Heart right ventricle (tissue), 16 donors: Measurements from ENCODE around the gene INHA. TPM values are rescaled to one million over a fixed set of nuclear protein-coding genes. Genes with fewer than 3 reads are reported as not detected.
A peak's percentile ranks its signal among the peaks of the same experiment; 100 is the strongest.

ENCODE experiments used
- ATAC-seq, 8 donors: fragments of 200-7000 bp; cut with Tn5 transposase; one replicate each; pipeline ENCODE4 v1.9.1; 2020; ENCODE audit warnings: mild to moderate bottlenecking in 8 of 8, moderate library complexity in 8 of 8, moderate number of reproducible peaks in 1 of 8
- DNase-seq, 2 donors: peaks; one replicate each; pipeline ENCODE4 v3.0.0-alpha.2; 2020
- H3K27ac ChIP-seq, 10 donors: fragments of 200-600 bp; sonication (generic) in 2 of 10; one replicate each; pipeline versions ENCODE4 v1.5.0 to v1.8.0; 2020 to 2022; ENCODE audit warnings: mild to moderate bottlenecking in 3 of 10
- H3K27me3 ChIP-seq, 7 donors: fragments of 200-600 bp; one replicate each; pipeline ENCODE4 v1.8.0; 2021 to 2022; ENCODE audit warnings: mild to moderate bottlenecking in 2 of 7
- H3K36me3 ChIP-seq, 9 donors: fragments of 200-600 bp; sonication (generic) in 1 of 9; one replicate each; pipeline versions ENCODE4 v1.5.0 to v1.8.0; 2020 to 2022; ENCODE audit warnings: mild to moderate bottlenecking in 2 of 9
- H3K4me1 ChIP-seq, 9 donors: fragments of 200-600 bp; sonication (generic) in 1 of 9; one replicate each; pipeline versions ENCODE4 v1.5.0 to v1.8.0; 2020 to 2022; ENCODE audit warnings: mild to moderate bottlenecking in 4 of 9
- H3K4me3 ChIP-seq, 10 donors: fragments of 200-600 bp; sonication (generic) in 2 of 10; one replicate each; pipeline versions ENCODE4 v1.5.0 to v1.8.0; 2020 to 2022; ENCODE audit warnings: mild to moderate bottlenecking in 7 of 10, moderate library complexity in 2 of 10
- H3K9me3 ChIP-seq, 11 donors: fragments of 200-600 bp in 10 of 11; sonication (generic) in 2 of 11; one replicate each; pipeline versions ENCODE4 v1.5.0 to v1.8.0; 2013 to 2022; ENCODE audit warnings: mild to moderate bottlenecking in 2 of 11, control low read depth in 1 of 11, moderate library complexity in 1 of 11
- WGBS, 2 donors: extraction: QIAGEN DNeasy Blood & Tissue Kit; methylation state at CpG; one replicate each; pipeline ENCODE4 v1.1.7; 2013; ENCODE audit warnings: inconsistent platforms in 1 of 2; 5-methylcytosine and 5-hydroxymethylcytosine counted together
- intact Hi-C, 10 donors: fragments of 100-400 bp; cut with DNase I; formaldehyde crosslinking; loops; one replicate each; pipeline versions ENCODE4 v1.11.1 to v1.14.2; 2022
- polyA plus RNA-seq, 2 donors: library from polyadenylated mRNA; stranded (reverse); fragments of 200-250 nt; gene quantifications; one replicate each; pipeline ENCODE4 v1.2.3, GENCODE V29; 2013
- total RNA-seq, 10 donors: library from RNA; stranded (reverse); fragmentation: NEBNext Ultra II Directional in 3 of 10; extraction: Animal tissue kit (Norgen Biotek cat#: 25700) in 3 of 10; gene quantifications; one replicate each; pipeline versions ENCODE4 v1.2.1 to v1.2.4, GENCODE V29; 2021 to 2023
- TF ChIP-seq, protein P1 (sequence below), 9 donors: fragments of 200-600 bp; sonication (generic) in 2 of 9; IDR thresholded peaks; one replicate each; pipeline versions ENCODE4 v1.5.0 to v1.8.0; 2021 to 2022; ENCODE audit warnings: antibody characterized with exemption in 9 of 9, mild to moderate bottlenecking in 5 of 9, moderate library complexity in 1 of 9
- donor health status: Arrhythmogenic right ventricular cardiomyopathy.
- donor health status: ischemic (EF 13 %, LVEDD 7.1; RV severe dilation, severe dysfunction).
- donor health status: healthy with polysubstance abuse.
- donor health status: DM: no; HTN: yes; CAD: no.
- donor health status: DM: no; HTN: no; CAD: no.
- donor health status: ischemic (EF 25% LVEDD 6.9; RV normal size, moderate dysfunction).
- donor health status: ischemic (EF 25% LVEDD 5.7; RV mildly dilated, moderate dysfunction).
- donor health status: healthy.
- donor health status: DM: yes; HTN: yes; CAD: no.
- donor health status: Ischemic cardiomyopathy.
- donor health status: ischemic (EF 35%, LVEDD 5.7; RV mildly dilated, moderate dysfunction).
- donor health status: nonischemic (EF 11% LVEDD 7.7; RV severe dilation, severe dysfunction).
- donor health status: DM: yes; HTN: yes; CAD: no.
- donor health status: PGD.
- donor health status: ischemic (EF 29% LVEDD 5.4; RV normal size, mild dysfunction).
- donor health status: nonischemic (EF 23%, LVEDD 6.1; RV moderate dilation, normal function).

Gene INHA
- total and polyA plus RNA-seq, 12 donors, result 1.1 to 22.1 (median 3.0) TPM

- peaks cover 0 to 50% (median 25%) of the 10 kb centered on the region in 7 donors for H3K27me3 ChIP-seq
- intact Hi-C loops, result loop anchor here in 2 of 10 donors (5.0 kb wide), 1 partner anchor 45 kb away; the partner anchor contains the start of gene STK11IP (in 2 of the 2)
- H3K9me3 ChIP-seq, result no peaks in the 10 kb centered on the region
- H3K4me1 ChIP-seq, result peaks cover 12 to 22% (median 17%) of the 10 kb centered on the region in 9 donors
- peak overlapping the region in 4 of 10 donors; percentile 15 to 53 (median 47) for H3K27ac ChIP-seq
- TF ChIP-seq, protein P1, sequence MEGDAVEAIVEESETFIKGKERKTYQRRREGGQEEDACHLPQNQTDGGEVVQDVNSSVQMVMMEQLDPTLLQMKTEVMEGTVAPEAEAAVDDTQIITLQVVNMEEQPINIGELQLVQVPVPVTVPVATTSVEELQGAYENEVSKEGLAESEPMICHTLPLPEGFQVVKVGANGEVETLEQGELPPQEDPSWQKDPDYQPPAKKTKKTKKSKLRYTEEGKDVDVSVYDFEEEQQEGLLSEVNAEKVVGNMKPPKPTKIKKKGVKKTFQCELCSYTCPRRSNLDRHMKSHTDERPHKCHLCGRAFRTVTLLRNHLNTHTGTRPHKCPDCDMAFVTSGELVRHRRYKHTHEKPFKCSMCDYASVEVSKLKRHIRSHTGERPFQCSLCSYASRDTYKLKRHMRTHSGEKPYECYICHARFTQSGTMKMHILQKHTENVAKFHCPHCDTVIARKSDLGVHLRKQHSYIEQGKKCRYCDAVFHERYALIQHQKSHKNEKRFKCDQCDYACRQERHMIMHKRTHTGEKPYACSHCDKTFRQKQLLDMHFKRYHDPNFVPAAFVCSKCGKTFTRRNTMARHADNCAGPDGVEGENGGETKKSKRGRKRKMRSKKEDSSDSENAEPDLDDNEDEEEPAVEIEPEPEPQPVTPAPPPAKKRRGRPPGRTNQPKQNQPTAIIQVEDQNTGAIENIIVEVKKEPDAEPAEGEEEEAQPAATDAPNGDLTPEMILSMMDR (IDR thresholded peaks at IDR 0.05), result no peak
- DNase-seq, result peak; percentile 84 to 87
- H3K36me3 ChIP-seq, result peaks cover 0 to 29% (median 0%) of the 10 kb centered on the region in 9 donors
- peak; percentile 84 to 93 (median 90) for ATAC-seq
- H3K4me3 ChIP-seq, result peak overlapping the region; percentile 3 to 72 (median 58)
- 3 to 4% methylated on average over 78 to 98 of the region's 99 CpGs for WGBS, 2 donors
These were observed 19.5 kb upstream of the INHA start for GRCh38 chr2:219552382-219553167.

GRCh38 chr2:219553168-219553417 lies 19.0 kb upstream of the INHA start:
- H3K36me3 ChIP-seq, result peaks cover 0 to 31% (median 3%) of the 10 kb centered on the region in 9 donors
- peaks cover 0 to 49% (median 25%) of the 10 kb centered on the region in 7 donors for H3K27me3 ChIP-seq
- no peak overlapping the region for H3K27ac ChIP-seq
- peaks cover 12 to 22% (median 17%) of the 10 kb centered on the region in 9 donors for H3K4me1 ChIP-seq
- TF ChIP-seq, protein P1 (IDR thresholded peaks at IDR 0.05), result no peak
- intact Hi-C loops, result loop anchor here in 2 of 10 donors (5.0 kb wide), 1 partner anchor 44 kb away; the partner anchor contains the start of gene STK11IP (in 2 of the 2)
- ATAC-seq, result no peak
- peak overlapping the region in 9 of 10 donors; percentile 44 to 72 (median 59) for H3K4me3 ChIP-seq
- 39 to 43% methylated on average over 7 of the region's 7 CpGs for WGBS, 2 donors
- no peaks in the 10 kb centered on the region for H3K9me3 ChIP-seq
- no peak for DNase-seq

- Histone ChIP-seq H3K36me3 (peaks cover 0 to 35% (median 3%) of the 10 kb centered on the region in 9 donors), H3K4me1 (peaks cover 12 to 22% (median 17%) of the 10 kb centered on the region in 9 donors), H3K9me3 (no peaks in the 10 kb centered on the region), H3K27ac (no peak overlapping the region), H3K4me3 (peak overlapping the region in 1 of 10 donors; percentile 72), H3K27me3 (peaks cover 0 to 45% (median 25%) of the 10 kb centered on the region in 7 donors)
- WGBS, 2 donors, result 83% methylated on average over 12 of the region's 12 CpGs
- no peak for DNase-seq
- intact Hi-C loops, result loop anchor here in 2 of 10 donors (5.0 kb wide), 1 partner anchor 44 kb away; the partner anchor contains the start of gene STK11IP (in 2 of the 2)
- TF ChIP-seq, protein P1 (IDR thresholded peaks at IDR 0.05), result no peak
- ATAC-seq, result no peak
These were observed 18.6 kb upstream of the INHA start for GRCh38 chr2:219553463-219553963.

GRCh38 chr2:219554350-219554749 lies 17.8 kb upstream of the INHA start:
- ATAC-seq (no peak), DNase-seq (no peak)
- Histone ChIP-seq H3K4me1 (peaks cover 12 to 22% (median 17%) of the 10 kb centered on the region in 9 donors), H3K9me3 (no peaks in the 10 kb centered on the region), H3K27me3 (peaks cover 0 to 45% (median 25%) of the 10 kb centered on the region in 7 donors), H3K27ac (no peak overlapping the region), H3K36me3 (peaks cover 0 to 39% (median 3%) of the 10 kb centered on the region in 9 donors), H3K4me3 (no peak overlapping the region)
- TF ChIP-seq, protein P1 (IDR thresholded peaks at IDR 0.05), result no peak
- 91 to 93% methylated on average over 15 of the region's 15 CpGs for WGBS, 2 donors
- intact Hi-C loops, result loop anchor here in 2 of 10 donors (5.0 kb wide), 1 partner anchor 43 kb away; the partner anchor contains the start of gene STK11IP (in 2 of the 2)
